GM23338 (cell line): ENCODE measurements around the gene CNTNAP3.
"Not testable (repeated sequence)": the region's sequence is repeated elsewhere in the genome, so short reads cannot be mapped to it uniquely, and the experiment has no call there.

Source experiments
- EZH2 ChIP-seq: fragments of 200-600 bp; sonication (generic); IDR thresholded peaks from one replicate; pipeline ENCODE4 v1.8.0; 2017; ENCODE audit warnings: antibody characterized with exemption, mild to moderate bottlenecking, low read depth; ENCODE audit not compliant: unreplicated experiment
- JUNB ChIP-seq: IDR thresholded peaks from one replicate; pipeline ENCODE4 v1.6.1; 2016; ENCODE audit warnings: antibody characterized with exemption; ENCODE audit not compliant: unreplicated experiment
- POLR2AphosphoS5 ChIP-seq: IDR thresholded peaks from 2 replicates; pipeline ENCODE4 v1.6.1; 2016; ENCODE audit warnings: antibody characterized with exemption, low read depth
- TF ChIP-seq, protein P1 (sequence below), 2 experiments: fragments of 200-600 bp in 1 of 2; sonication (generic) in 1 of 2; conservative IDR thresholded peaks; 2 replicates each; pipeline versions ENCODE4 v1.5.1 to v1.6.1; 2016 to 2017; ENCODE audit warnings: antibody characterized with exemption in 2 of 2, low read depth in 2 of 2, mild to moderate bottlenecking in 2 of 2, moderate library complexity in 1 of 2

DNA sequence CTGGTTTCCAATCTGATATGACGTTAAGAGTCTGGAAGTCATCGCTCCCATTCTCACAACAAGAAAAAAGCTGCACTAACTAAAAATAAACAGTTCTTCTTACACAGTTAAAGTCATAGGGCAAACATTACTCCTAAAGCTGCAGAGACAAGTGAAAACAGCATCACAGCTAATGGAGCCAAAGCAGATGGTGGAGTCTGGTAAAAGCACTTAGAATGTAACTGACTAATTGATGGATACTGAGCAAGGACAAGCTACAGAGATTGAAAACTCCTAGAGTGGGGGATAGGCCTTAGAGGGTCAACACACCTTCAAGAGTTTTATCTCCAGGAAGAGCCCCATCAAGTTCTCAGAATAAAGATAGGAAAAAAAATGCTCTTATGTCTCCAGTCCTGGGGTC is 166.6 kb downstream of the CNTNAP3 start:
- TF ChIP-seq, protein P1, sequence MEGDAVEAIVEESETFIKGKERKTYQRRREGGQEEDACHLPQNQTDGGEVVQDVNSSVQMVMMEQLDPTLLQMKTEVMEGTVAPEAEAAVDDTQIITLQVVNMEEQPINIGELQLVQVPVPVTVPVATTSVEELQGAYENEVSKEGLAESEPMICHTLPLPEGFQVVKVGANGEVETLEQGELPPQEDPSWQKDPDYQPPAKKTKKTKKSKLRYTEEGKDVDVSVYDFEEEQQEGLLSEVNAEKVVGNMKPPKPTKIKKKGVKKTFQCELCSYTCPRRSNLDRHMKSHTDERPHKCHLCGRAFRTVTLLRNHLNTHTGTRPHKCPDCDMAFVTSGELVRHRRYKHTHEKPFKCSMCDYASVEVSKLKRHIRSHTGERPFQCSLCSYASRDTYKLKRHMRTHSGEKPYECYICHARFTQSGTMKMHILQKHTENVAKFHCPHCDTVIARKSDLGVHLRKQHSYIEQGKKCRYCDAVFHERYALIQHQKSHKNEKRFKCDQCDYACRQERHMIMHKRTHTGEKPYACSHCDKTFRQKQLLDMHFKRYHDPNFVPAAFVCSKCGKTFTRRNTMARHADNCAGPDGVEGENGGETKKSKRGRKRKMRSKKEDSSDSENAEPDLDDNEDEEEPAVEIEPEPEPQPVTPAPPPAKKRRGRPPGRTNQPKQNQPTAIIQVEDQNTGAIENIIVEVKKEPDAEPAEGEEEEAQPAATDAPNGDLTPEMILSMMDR (conservative IDR thresholded peaks at IDR 0.05; ENCODE audit: low read depth in 2 of 2), result not testable (repeated sequence)
- TF ChIP-seq JUNB, EZH2, POLR2AphosphoS5: not testable (repeated sequence)
